GM19438 (cell line): ENCODE measurements around the gene GNPTG.

Experiments
- ATAC-seq: cut with Tn5 transposase; IDR thresholded peaks from one replicate; pipeline ENCODE4 v1.9.1; 2021; ENCODE audit warnings: low read depth; ENCODE audit not compliant: unreplicated experiment

Gene GNPTG

GRCh38 chr16:1367486-1368174, 15.9 kb downstream of the GNPTG start:
- ATAC-seq: no peak

- ATAC-seq: no peak
These were observed 19.6 kb downstream of the GNPTG start for GRCh38 chr16:1371054-1371978.

GRCh38 chr16:1372292-1372950, 20.7 kb downstream of the GNPTG start:
- ATAC-seq: no peak

GRCh38 chr16:1374418-1375297, 22.9 kb downstream of the GNPTG start:
- no peak for ATAC-seq

GRCh38 chr16:1375298-1375640, 23.5 kb downstream of the GNPTG start:
- no peak for ATAC-seq

GRCh38 chr16:1375741-1376410, 24.1 kb downstream of the GNPTG start:
- ATAC-seq: no peak

GRCh38 chr16:1377406-1378010, 25.8 kb downstream of the GNPTG start:
- ATAC-seq: no peak

GRCh38 chr16:1378087-1378803, 26.5 kb downstream of the GNPTG start:
- no peak for ATAC-seq

GRCh38 chr16:1378804-1379303, 27.1 kb downstream of the GNPTG start:
- no peak for ATAC-seq

- ATAC-seq: no peak
These were observed 27.8 kb downstream of the GNPTG start for GRCh38 chr16:1379304-1380076.

GRCh38 chr16:1380195-1380594, 28.5 kb downstream of the GNPTG start:
- no peak for ATAC-seq

GRCh38 chr16:1381612-1382406, 30.1 kb downstream of the GNPTG start:
- ATAC-seq: no peak

- ATAC-seq: no peak
These were observed 31.8 kb downstream of the GNPTG start for GRCh38 chr16:1383556-1383955.

- ATAC-seq: no peak
These were observed 33.5 kb downstream of the GNPTG start for GRCh38 chr16:1385232-1385631.

- no peak for ATAC-seq
These were observed 35.6 kb downstream of the GNPTG start for GRCh38 chr16:1387331-1387730.

- no peak for ATAC-seq
These were observed 38.0 kb downstream of the GNPTG start for GRCh38 chr16:1389762-1390161.

GRCh38 chr16:1390239-1390779, 38.6 kb downstream of the GNPTG start:
- no peak for ATAC-seq
